Esophagus squamous epithelium (tissue), 4 donors: ENCODE measurements around the gene SEPTIN5.

ENCODE experiments used
- POLR2A ChIP-seq, 4 donors: fragments of 450-650 bp; IDR thresholded peaks; one replicate each; pipeline ENCODE4 v1.6.1; 2017; ENCODE audit warnings: antibody characterized with exemption in 4 of 4, mild to moderate bottlenecking in 4 of 4, moderate library complexity in 3 of 4
- TF ChIP-seq, protein P1 (sequence below), 6 experiments: fragments of 450-650 bp in 4 of 6; fragments of 200-600 bp in 2 of 6; sonication (generic) in 2 of 6; IDR thresholded peaks; one replicate each; pipeline ENCODE4 v1.5.1; 2016 to 2019; ENCODE audit warnings: antibody characterized with exemption in 6 of 6, mild to moderate bottlenecking in 4 of 6, moderate library complexity in 4 of 6

- TF ChIP-seq, protein P1, sequence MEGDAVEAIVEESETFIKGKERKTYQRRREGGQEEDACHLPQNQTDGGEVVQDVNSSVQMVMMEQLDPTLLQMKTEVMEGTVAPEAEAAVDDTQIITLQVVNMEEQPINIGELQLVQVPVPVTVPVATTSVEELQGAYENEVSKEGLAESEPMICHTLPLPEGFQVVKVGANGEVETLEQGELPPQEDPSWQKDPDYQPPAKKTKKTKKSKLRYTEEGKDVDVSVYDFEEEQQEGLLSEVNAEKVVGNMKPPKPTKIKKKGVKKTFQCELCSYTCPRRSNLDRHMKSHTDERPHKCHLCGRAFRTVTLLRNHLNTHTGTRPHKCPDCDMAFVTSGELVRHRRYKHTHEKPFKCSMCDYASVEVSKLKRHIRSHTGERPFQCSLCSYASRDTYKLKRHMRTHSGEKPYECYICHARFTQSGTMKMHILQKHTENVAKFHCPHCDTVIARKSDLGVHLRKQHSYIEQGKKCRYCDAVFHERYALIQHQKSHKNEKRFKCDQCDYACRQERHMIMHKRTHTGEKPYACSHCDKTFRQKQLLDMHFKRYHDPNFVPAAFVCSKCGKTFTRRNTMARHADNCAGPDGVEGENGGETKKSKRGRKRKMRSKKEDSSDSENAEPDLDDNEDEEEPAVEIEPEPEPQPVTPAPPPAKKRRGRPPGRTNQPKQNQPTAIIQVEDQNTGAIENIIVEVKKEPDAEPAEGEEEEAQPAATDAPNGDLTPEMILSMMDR (IDR thresholded peaks at IDR 0.05) = no peak
- TF ChIP-seq POLR2A (IDR thresholded peaks at IDR 0.05) = no peak
Observed at GRCh38 chr22:19733755-19734154, 19.5 kb downstream of the SEPTIN5 start.
